BE2C (cell line): Measurements from ENCODE around the gene MGAT5.

Source experiments
- DNase-seq: peaks from one replicate; pipeline ENCODE4 v3.0.0-alpha.2; 2020
- H3K27me3 ChIP-seq: fragments of 250-450 bp; sonication (Bioruptor Pico); 2 replicates; pipeline ENCODE4 v1.5.1; 2020; ENCODE audit warnings: mild to moderate bottlenecking
- H3K36me3 ChIP-seq: fragments of 250-450 bp; sonication (Bioruptor Pico); 2 replicates; pipeline ENCODE4 v1.5.1; 2020; ENCODE audit warnings: mild to moderate bottlenecking
- H3K4me1 ChIP-seq: fragments of 250-450 bp; sonication (Bioruptor Pico); 2 replicates; pipeline ENCODE4 v1.5.1; 2020
- H3K4me3 ChIP-seq: 2 replicates; pipeline ENCODE4 v1.5.1; 2011; ENCODE audit warnings: low read depth, low read length
- H3K9me3 ChIP-seq: fragments of 250-450 bp; sonication (Bioruptor Pico); 2 replicates; pipeline ENCODE4 v1.5.1; 2020
- CTCF ChIP-seq: IDR thresholded peaks from 2 replicates; pipeline ENCODE4 v1.5.1; 2012; ENCODE audit warnings: mild to moderate bottlenecking, low read depth, low read length

The MGAT5 gene

GRCh38 chr2:134377730-134378129 lies 123.9 kb downstream of the MGAT5 start:
- no peak for DNase-seq
- H3K36me3 ChIP-seq: no peaks in the 10 kb centered on the region; the same call in 1 of the 2 replicates
- no peak for TF ChIP-seq CTCF

GRCh38 chr2:134379293-134379692 lies 125.4 kb downstream of the MGAT5 start:
- peaks cover 6% of the 10 kb centered on the region; the same call in 1 of the 2 replicates for H3K4me1 ChIP-seq
- DNase-seq: no peak
- no peaks in the 10 kb centered on the region; the same call in 1 of the 2 replicates for H3K36me3 ChIP-seq
- no peak overlapping the region for H3K4me3 ChIP-seq
- H3K27me3 ChIP-seq: no peaks in the 10 kb centered on the region
- H3K9me3 ChIP-seq: no peaks in the 10 kb centered on the region
- TF ChIP-seq CTCF: no peak

More at GRCh38 chr2:134377730-134378129, 123.9 kb downstream of the MGAT5 start:
- Histone ChIP-seq H3K4me3 (no peak overlapping the region), H3K27me3 (no peaks in the 10 kb centered on the region), H3K4me1 (peaks cover 6% of the 10 kb centered on the region; the same call in 1 of the 2 replicates), H3K9me3 (no peaks in the 10 kb centered on the region)

GRCh38 chr2:134379722-134380121 lies 125.8 kb downstream of the MGAT5 start:
- no peaks in the 10 kb centered on the region; the same call in 1 of the 2 replicates for H3K36me3 ChIP-seq
- peaks cover 3% of the 10 kb centered on the region; the same call in 1 of the 2 replicates for H3K4me1 ChIP-seq
- H3K9me3 ChIP-seq: no peaks in the 10 kb centered on the region
- no peak overlapping the region for H3K4me3 ChIP-seq
- H3K27me3 ChIP-seq: no peaks in the 10 kb centered on the region
- DNase-seq: no peak
- no peak for TF ChIP-seq CTCF

DNA sequence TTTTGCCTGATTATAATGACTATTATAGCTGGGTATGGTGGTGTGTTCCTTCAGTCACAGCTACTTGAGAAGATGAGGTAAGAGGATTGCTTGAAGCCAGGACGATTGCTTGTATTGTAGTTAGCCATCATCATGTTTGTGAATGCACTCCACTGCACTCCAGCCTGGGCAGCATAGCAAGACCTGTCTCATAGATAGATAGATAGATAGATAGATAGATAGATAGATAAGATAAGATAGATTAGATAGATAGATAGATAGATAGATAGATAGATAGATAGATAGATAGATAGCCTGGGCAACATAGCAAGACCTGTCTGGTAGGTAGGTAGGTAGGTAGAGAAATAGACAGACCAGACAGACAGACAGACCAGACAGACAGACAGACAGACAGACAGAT lies 127.3 kb downstream of the MGAT5 start:
- Histone ChIP-seq H3K36me3 (no peaks in the 10 kb centered on the region; the same call in 1 of the 2 replicates), H3K4me3 (no peak overlapping the region)
- TF ChIP-seq CTCF: no peak

GRCh38 chr2:134384131-134384530 lies 130.3 kb downstream of the MGAT5 start:
- Histone ChIP-seq H3K9me3 (no peaks in the 10 kb centered on the region), H3K4me3 (no peak overlapping the region), H3K27me3 (no peaks in the 10 kb centered on the region), H3K4me1 (no peaks in the 10 kb centered on the region), H3K36me3 (no peaks in the 10 kb centered on the region)
- no peak for DNase-seq
- TF ChIP-seq CTCF: no peak

More for the DNA sequence above, 127.3 kb downstream of the MGAT5 start:
- H3K27me3 ChIP-seq: no peaks in the 10 kb centered on the region
- no peaks in the 10 kb centered on the region for H3K4me1 ChIP-seq
- H3K9me3 ChIP-seq: no peaks in the 10 kb centered on the region
- DNase-seq: no peak

DNA sequence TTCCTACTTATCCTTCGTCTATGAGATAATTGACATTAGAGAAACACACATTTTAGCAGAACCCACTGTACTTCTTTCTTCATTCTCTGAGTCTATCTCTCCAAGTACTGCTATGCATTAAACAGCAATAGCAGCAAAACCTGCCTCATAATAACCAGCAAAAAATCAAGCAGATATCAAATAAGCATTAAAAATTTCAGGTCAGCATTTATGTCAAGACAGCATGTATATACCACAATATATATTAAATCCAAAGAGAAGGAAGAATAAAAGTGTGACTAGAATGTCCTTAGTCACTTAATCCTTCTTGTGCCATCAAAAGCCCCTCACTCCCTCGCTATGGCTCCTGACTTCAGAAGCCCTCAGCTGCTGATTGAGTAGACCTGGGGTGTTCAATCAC lies 131.3 kb downstream of the MGAT5 start:
- no peaks in the 10 kb centered on the region for H3K36me3 ChIP-seq

More for the DNA sequence above, 131.3 kb downstream of the MGAT5 start:
- Histone ChIP-seq H3K27me3 (no peaks in the 10 kb centered on the region), H3K9me3 (no peaks in the 10 kb centered on the region), H3K4me1 (no peaks in the 10 kb centered on the region), H3K4me3 (no peak overlapping the region)
- no peak for DNase-seq
- TF ChIP-seq CTCF: no peak
